SK-N-SH (cell line): ENCODE data around the gene KLC4. TPM values are rescaled to one million over a fixed set of nuclear protein-coding genes. Genes with fewer than 3 reads are reported as not detected.

Experiments used
- CTCF ChIA-PET: fragments of 300-600, 350-600 bp; formaldehyde crosslinking; extraction: SDS; loops from one replicate; lab custom pipeline; 2021; lab: Yijun Ruan, JAX
- POLR2A ChIA-PET: fragments of 350-600 bp; sonication (Branson Sonifier 250); formaldehyde crosslinking; extraction: SDS; loops from one replicate; lab custom pipeline; 2020; ENCODE audit warnings: antibody characterized with exemption, inconsistent platforms; lab: Yijun Ruan, JAX
- DNase-seq: peaks from one replicate; pipeline ENCODE4 v3.0.0; 2012
- H2AFZ ChIP-seq: fragments of 200-600 bp; sonication (generic); 2 replicates; pipeline ENCODE4 v1.8.1; 2016; ENCODE audit warnings: antibody characterized with exemption, mild to moderate bottlenecking, low read depth
- H3F3A ChIP-seq: fragments of 200-600 bp; sonication (generic); replicated peaks from 2 replicates; pipeline ENCODE3; 2016; ENCODE audit warnings: antibody characterized with exemption, mild to moderate bottlenecking; ENCODE audit not compliant: insufficient read depth
- H3K27ac ChIP-seq, 2 experiments: fragments of 200-500 bp in 1 of 2; fragments of 200-600 bp in 1 of 2; sonication (Bioruptor generic) in 1 of 2; sonication (generic), shearing (Covaris generic) in 1 of 2; 2 replicates each; pipeline versions ENCODE4 v1.5.1 to v1.6.1; 2014 to 2016; ENCODE audit warnings: low read depth in 2 of 2, inconsistent platforms in 1 of 2, low read length in 1 of 2, mild to moderate bottlenecking in 1 of 2, mixed read lengths in 1 of 2
- H3K27me3 ChIP-seq: fragments of 200-600 bp; sonication (generic), shearing (Covaris generic); 2 replicates; pipeline ENCODE4 v1.6.1; 2016; ENCODE audit warnings: mixed run types; ENCODE audit not compliant: insufficient read depth
- H3K36me3 ChIP-seq, 2 experiments: fragments of 200-500 bp in 1 of 2; fragments of 200-600 bp in 1 of 2; sonication (Bioruptor generic) in 1 of 2; sonication (generic) in 1 of 2; replicated peaks in 1 of 2; 2 replicates each; pipeline versions ENCODE3 to v1.5.1; 2014 to 2016; ENCODE audit warnings: low read length in 1 of 2, mild to moderate bottlenecking in 1 of 2; ENCODE audit not compliant: insufficient read depth in 2 of 2, control insufficient read depth in 1 of 2
- H3K4me1 ChIP-seq, 2 experiments: fragments of 200-500 bp in 1 of 2; fragments of 200-600 bp in 1 of 2; sonication (Bioruptor generic) in 1 of 2; sonication (generic), shearing (Covaris generic) in 1 of 2; 2 replicates each; pipeline versions ENCODE4 v1.5.1 to v1.6.1; 2014 to 2016; ENCODE audit warnings: low read depth in 1 of 2, low read length in 1 of 2, mixed run types in 1 of 2; ENCODE audit not compliant: insufficient read depth in 2 of 2, control insufficient read depth in 1 of 2
- H3K4me2 ChIP-seq: fragments of 200-600 bp; sonication (generic), shearing (Covaris generic); 2 replicates; pipeline ENCODE4 v1.6.1; 2017; ENCODE audit warnings: mixed run types
- H3K4me3 ChIP-seq, 2 experiments: fragments of 200-500 bp in 1 of 2; fragments of 200-600 bp in 1 of 2; sonication (Bioruptor generic) in 1 of 2; sonication (generic), shearing (Covaris generic) in 1 of 2; 2 replicates each; pipeline versions ENCODE4 v1.5.1 to v1.8.1; 2014 to 2016; ENCODE audit warnings: low read depth in 2 of 2, inconsistent platforms in 1 of 2, low read length in 1 of 2, mild to moderate bottlenecking in 1 of 2, mixed read lengths in 1 of 2, moderate library complexity in 1 of 2
- H3K79me2 ChIP-seq: fragments of 200-600 bp; sonication (generic); 2 replicates; pipeline ENCODE4 v1.8.1; 2017; ENCODE audit warnings: mild to moderate bottlenecking; ENCODE audit not compliant: insufficient read depth
- H3K9ac ChIP-seq: fragments of 200-600 bp; sonication (generic); 2 replicates; pipeline ENCODE4 v1.6.1; 2017; ENCODE audit warnings: mixed run types
- H3K9me2 ChIP-seq: fragments of 200-600 bp; sonication (generic); 2 replicates; pipeline ENCODE4 v1.6.1; 2017; ENCODE audit warnings: mixed run types
- H3K9me3 ChIP-seq: fragments of 200-600 bp; sonication (generic); 2 replicates; pipeline ENCODE4 v1.6.1; 2017; ENCODE audit warnings: mixed run types, mild to moderate bottlenecking, moderate library complexity
- H4K20me1 ChIP-seq: fragments of 200-600 bp; sonication (generic); 2 replicates; pipeline ENCODE4 v1.6.1; 2017; ENCODE audit warnings: mild to moderate bottlenecking, mixed run types; ENCODE audit not compliant: insufficient read depth
- ELF1 ChIP-seq: IDR thresholded peaks from 2 replicates; pipeline ENCODE4 v1.4.0; 2012
- EZH2phosphoT487 ChIP-seq: fragments of 200-600 bp; sonication (generic); IDR thresholded peaks from 2 replicates; pipeline ENCODE4 v1.6.1; 2017; ENCODE audit warnings: low read depth, mixed run types, mild to moderate bottlenecking, antibody characterized with exemption, moderate library complexity, borderline replicate concordance
- FOSL2 ChIP-seq: IDR thresholded peaks from 2 replicates; pipeline ENCODE4 v1.4.0; 2012; ENCODE audit warnings: low read depth, mild to moderate bottlenecking, moderate library complexity, borderline replicate concordance
- FOXJ3 ChIP-seq: sonication (generic); formaldehyde crosslinking; IDR thresholded peaks from 2 replicates; pipeline ENCODE4 v1.5.1; 2020; ENCODE audit warnings: mild to moderate bottlenecking, missing genetic modification reagents
- FOXM1 ChIP-seq: IDR thresholded peaks from 2 replicates; pipeline ENCODE4 v1.4.0; 2012; ENCODE audit warnings: low read depth, mild to moderate bottlenecking
- GATA2 ChIP-seq: sonication (generic); formaldehyde crosslinking; IDR thresholded peaks from 2 replicates; pipeline ENCODE4 v1.5.0; 2020; ENCODE audit warnings: mild to moderate bottlenecking, missing genetic modification reagents
- MEF2A ChIP-seq: IDR thresholded peaks from 2 replicates; pipeline ENCODE4 v1.4.0; 2012; ENCODE audit warnings: low read depth, borderline replicate concordance
- NRF1 ChIP-seq: IDR thresholded peaks from 2 replicates; pipeline ENCODE4 v1.6.1; 2012; ENCODE audit warnings: low read depth, mild to moderate bottlenecking, low read length
- POLR2AphosphoS5 ChIP-seq: IDR thresholded peaks from 2 replicates; pipeline ENCODE4 v1.6.1; 2012; ENCODE audit warnings: low read depth, low read length
- RFX5 ChIP-seq: IDR thresholded peaks from 2 replicates; pipeline ENCODE4 v1.6.1; 2012; ENCODE audit warnings: mild to moderate bottlenecking, improper control_type of control experiment, low read length
- RXRA ChIP-seq: IDR thresholded peaks from 2 replicates; pipeline ENCODE4 v1.4.0; 2012; ENCODE audit warnings: low read depth, mild to moderate bottlenecking, borderline replicate concordance
- SIN3A ChIP-seq: IDR thresholded peaks from 2 replicates; pipeline ENCODE4 v1.6.1; 2012; ENCODE audit warnings: low read depth, mild to moderate bottlenecking, low read length, moderate library complexity, borderline replicate concordance
- SMC3 ChIP-seq: IDR thresholded peaks from 2 replicates; pipeline ENCODE4 v1.6.1; 2012; ENCODE audit warnings: low read depth, low read length, improper control_type of control experiment
- TAF1 ChIP-seq: IDR thresholded peaks from 2 replicates; pipeline ENCODE4 v1.6.1; 2012; ENCODE audit warnings: low read depth, mild to moderate bottlenecking, low read length, moderate library complexity, borderline replicate concordance
- TCF12 ChIP-seq: IDR thresholded peaks from 2 replicates; pipeline ENCODE4 v1.4.0; 2012
- TEAD4 ChIP-seq: IDR thresholded peaks from 2 replicates; pipeline ENCODE4 v1.4.0; 2012; ENCODE audit warnings: mild to moderate bottlenecking, borderline replicate concordance; ENCODE audit not compliant: insufficient read depth
- YY1 ChIP-seq: IDR thresholded peaks from 2 replicates; pipeline ENCODE4 v1.4.0; 2012; ENCODE audit warnings: low read depth, mild to moderate bottlenecking
- WGBS: methylation state at CpG from one replicate; pipeline ENCODE4 v1.1.6; 2017; ENCODE audit warnings: low lambda C conversion rate; 5-methylcytosine and 5-hydroxymethylcytosine counted together
- polyA plus RNA-seq, 3 experiments: library from polyadenylated mRNA; depleted of rRNA; stranded (reverse); fragments of >200 nt; gene quantifications; 2 replicates each; pipeline ENCODE4 v1.2.3, GENCODE V29; 2012
- TF ChIP-seq, protein P1 (sequence below): IDR thresholded peaks from 2 replicates; pipeline ENCODE4 v1.4.0; 2012; ENCODE audit warnings: low read depth
- TF ChIP-seq, protein P2 (sequence below): IDR thresholded peaks from 2 replicates; pipeline ENCODE4 v1.4.0; 2012; ENCODE audit warnings: low read depth, borderline replicate concordance
- TF ChIP-seq, protein P3 (sequence below): fragments of 150-350 bp; IDR thresholded peaks from 2 replicates; pipeline ENCODE4 v1.6.1; 2016; ENCODE audit warnings: mild to moderate bottlenecking, low read depth, low read length
- TF ChIP-seq, protein P4 (sequence below): IDR thresholded peaks from 2 replicates; pipeline ENCODE4 v1.4.0; 2012; ENCODE audit warnings: low read depth, borderline replicate concordance

KLC4 gene
- polyA plus RNA-seq, 1 of the 3 experiments (the other 2 are of a cell fraction): 17.5 TPM

DNA sequence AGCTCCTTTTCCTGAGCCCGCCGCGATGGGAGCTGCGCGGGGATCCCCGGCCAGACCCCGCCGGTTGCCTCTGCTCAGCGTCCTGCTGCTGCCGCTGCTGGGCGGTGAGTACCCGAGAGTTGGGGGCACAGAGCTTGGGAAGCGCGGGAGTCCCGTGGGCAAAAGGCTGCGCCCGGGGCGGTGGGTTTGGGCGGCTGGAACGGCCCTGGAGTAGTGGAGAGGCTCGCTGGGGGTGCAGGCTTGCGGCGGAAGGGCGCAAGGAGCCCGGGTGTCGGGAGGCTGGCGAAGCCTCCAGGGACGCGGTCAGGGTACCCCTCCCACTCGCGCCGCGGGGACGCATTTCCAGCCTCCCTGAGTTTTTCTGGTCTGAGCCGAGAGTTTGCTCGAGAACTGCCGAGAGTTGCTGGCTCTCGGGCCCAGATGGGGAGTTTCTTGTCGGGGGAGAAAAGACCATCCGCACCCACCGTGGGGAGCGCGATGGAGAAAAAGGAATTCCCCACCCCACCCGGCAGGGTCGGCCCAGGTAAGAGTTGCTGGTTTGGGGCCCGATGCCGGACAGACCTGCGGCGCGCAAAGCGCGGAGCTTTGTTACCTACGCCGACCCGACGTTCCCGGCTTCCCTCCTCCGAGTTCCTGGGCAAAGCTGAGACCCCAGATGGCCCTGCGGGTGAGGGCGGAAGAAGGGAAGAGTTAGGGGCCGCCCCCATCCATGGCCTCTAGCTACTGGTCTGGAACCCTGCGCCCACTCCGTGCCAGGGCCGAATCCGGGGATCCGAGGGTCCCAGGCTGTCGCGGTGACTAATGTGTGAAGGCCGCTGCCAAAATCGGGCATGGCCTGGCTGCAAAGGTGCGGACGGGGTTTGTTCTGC lies 17.3 kb downstream of the KLC4 start (continued):
- peak; percentile 43; the same call in 1 of the 2 replicates for TF ChIP-seq SIN3A
- no peak for TF ChIP-seq MEF2A
- peak; percentile 61; the same call in 1 of the 2 replicates for TF ChIP-seq TAF1
- no peak for TF ChIP-seq RFX5
- TF ChIP-seq YY1: no peak
- no peak for TF ChIP-seq GATA2 (CRISPR knock-in tag)
- no peak for TF ChIP-seq TEAD4
- TF ChIP-seq, protein P1, sequence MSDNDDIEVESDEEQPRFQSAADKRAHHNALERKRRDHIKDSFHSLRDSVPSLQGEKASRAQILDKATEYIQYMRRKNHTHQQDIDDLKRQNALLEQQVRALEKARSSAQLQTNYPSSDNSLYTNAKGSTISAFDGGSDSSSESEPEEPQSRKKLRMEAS: no peak
- TF ChIP-seq, protein P2, sequence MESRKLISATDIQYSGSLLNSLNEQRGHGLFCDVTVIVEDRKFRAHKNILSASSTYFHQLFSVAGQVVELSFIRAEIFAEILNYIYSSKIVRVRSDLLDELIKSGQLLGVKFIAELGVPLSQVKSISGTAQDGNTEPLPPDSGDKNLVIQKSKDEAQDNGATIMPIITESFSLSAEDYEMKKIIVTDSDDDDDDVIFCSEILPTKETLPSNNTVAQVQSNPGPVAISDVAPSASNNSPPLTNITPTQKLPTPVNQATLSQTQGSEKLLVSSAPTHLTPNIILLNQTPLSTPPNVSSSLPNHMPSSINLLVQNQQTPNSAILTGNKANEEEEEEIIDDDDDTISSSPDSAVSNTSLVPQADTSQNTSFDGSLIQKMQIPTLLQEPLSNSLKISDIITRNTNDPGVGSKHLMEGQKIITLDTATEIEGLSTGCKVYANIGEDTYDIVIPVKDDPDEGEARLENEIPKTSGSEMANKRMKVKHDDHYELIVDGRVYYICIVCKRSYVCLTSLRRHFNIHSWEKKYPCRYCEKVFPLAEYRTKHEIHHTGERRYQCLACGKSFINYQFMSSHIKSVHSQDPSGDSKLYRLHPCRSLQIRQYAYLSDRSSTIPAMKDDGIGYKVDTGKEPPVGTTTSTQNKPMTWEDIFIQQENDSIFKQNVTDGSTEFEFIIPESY: 0 out of 2 replicates have a peak, but pooled peaks have one; percentile 9
- TF ChIP-seq ELF1: peak; percentile 53

DNA sequence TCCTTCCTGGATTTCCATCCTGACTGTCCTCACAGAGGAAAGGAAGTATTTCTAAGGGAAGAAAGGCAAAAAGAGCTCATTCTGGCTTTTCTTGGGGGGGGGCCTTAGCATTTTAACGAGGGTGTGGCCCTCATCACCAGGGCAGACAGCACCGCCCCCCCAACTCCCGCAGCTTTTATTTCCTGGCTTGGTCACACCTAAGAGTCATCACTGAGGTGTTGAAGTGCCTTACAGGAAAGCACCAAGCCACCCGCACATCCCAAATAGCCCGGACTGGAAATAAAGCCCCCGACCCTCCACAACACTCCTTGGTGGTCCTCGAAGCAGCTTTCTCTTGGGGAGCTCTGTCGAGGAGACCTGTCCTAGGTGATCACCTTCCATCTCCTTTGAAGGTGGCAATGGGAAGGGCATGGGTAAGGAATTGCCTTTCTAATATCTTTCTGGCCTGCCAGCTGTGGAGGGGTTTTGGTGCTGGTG lies 17.9 kb downstream of the KLC4 start:
- Histone ChIP-seq H3K9me2 (no peaks in the 10 kb centered on the region), H4K20me1 (peaks cover 30% of the 10 kb centered on the region; the same call in 1 of the 2 replicates), H3K9ac (peak overlapping the region; percentile 96), H3K4me1 (peaks cover 14 to 23% of the 10 kb centered on the region in 2 experiments; a peak in 2 of 4 replicates), H3K9me3 (no peaks in the 10 kb centered on the region), H3K36me3 (peaks cover 0 to 9% of the 10 kb centered on the region in 2 experiments), H2AFZ (peak overlapping the region; percentile 76; the same call in 1 of the 2 replicates), H3F3A (no peaks in the 10 kb centered on the region), H3K27me3 (no peaks in the 10 kb centered on the region), H3K79me2 (peaks cover 61% of the 10 kb centered on the region), H3K27ac (peak overlapping the region; percentile 71 to 86; a peak in 3 of 4 replicates), H3K4me2 (peak overlapping the region; percentile 93), H3K4me3 (peak overlapping the region; percentile 81 to 90)
- TF ChIP-seq FOXJ3 (CRISPR knock-in tag) (no peak), FOSL2 (no peak), FOXM1 (no peak), MEF2A (no peak), EZH2phosphoT487 (no peak), SMC3 (no peak), SIN3A (no peak), POLR2AphosphoS5 (no peak), RXRA (no peak), TAF1 (no peak), TCF12 (no peak), NRF1 (no peak)
- TF ChIP-seq, protein P3, sequence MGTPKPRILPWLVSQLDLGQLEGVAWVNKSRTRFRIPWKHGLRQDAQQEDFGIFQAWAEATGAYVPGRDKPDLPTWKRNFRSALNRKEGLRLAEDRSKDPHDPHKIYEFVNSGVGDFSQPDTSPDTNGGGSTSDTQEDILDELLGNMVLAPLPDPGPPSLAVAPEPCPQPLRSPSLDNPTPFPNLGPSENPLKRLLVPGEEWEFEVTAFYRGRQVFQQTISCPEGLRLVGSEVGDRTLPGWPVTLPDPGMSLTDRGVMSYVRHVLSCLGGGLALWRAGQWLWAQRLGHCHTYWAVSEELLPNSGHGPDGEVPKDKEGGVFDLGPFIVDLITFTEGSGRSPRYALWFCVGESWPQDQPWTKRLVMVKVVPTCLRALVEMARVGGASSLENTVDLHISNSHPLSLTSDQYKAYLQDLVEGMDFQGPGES: no peak
- TF ChIP-seq, protein P4, sequence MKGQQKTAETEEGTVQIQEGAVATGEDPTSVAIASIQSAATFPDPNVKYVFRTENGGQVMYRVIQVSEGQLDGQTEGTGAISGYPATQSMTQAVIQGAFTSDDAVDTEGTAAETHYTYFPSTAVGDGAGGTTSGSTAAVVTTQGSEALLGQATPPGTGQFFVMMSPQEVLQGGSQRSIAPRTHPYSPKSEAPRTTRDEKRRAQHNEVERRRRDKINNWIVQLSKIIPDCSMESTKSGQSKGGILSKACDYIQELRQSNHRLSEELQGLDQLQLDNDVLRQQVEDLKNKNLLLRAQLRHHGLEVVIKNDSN: no peak
- 25% methylated on average over 8 of the region's 8 CpGs for WGBS
- DNase-seq: no peak
- ChIA-PET POLR2A (interaction anchor here (0.9 to 2.6 kb wide), 8 partner anchors 10 to 66 kb away, joined by 4 to 21 read pairs (median 5); partner anchors contain the start of genes KLC4, MRPL2 and RRP36), CTCF (interaction anchor here (1.2 to 4.4 kb wide), 9 partner anchors 17 to 176 kb away, joined by 4 to 29 read pairs (median 8); partner anchors contain the start of genes KLC4 and MRPL2)
